Loucy (cell line): ENCODE measurements around the gene PLXNA4.

Source experiments
- EZH2phosphoT487 ChIP-seq: fragments of 200-600 bp; IDR thresholded peaks from 2 replicates; pipeline ENCODE4 v1.6.1; 2018; ENCODE audit warnings: antibody characterized with exemption, mild to moderate bottlenecking, moderate library complexity, borderline replicate concordance
- TF ChIP-seq, protein P1 (sequence below): fragments of 200-600 bp; sonication (generic); conservative IDR thresholded peaks from 2 replicates; pipeline ENCODE4 v1.5.1; 2014; ENCODE audit warnings: mild to moderate bottlenecking, antibody characterized with exemption, low read length

- TF ChIP-seq, protein P1, sequence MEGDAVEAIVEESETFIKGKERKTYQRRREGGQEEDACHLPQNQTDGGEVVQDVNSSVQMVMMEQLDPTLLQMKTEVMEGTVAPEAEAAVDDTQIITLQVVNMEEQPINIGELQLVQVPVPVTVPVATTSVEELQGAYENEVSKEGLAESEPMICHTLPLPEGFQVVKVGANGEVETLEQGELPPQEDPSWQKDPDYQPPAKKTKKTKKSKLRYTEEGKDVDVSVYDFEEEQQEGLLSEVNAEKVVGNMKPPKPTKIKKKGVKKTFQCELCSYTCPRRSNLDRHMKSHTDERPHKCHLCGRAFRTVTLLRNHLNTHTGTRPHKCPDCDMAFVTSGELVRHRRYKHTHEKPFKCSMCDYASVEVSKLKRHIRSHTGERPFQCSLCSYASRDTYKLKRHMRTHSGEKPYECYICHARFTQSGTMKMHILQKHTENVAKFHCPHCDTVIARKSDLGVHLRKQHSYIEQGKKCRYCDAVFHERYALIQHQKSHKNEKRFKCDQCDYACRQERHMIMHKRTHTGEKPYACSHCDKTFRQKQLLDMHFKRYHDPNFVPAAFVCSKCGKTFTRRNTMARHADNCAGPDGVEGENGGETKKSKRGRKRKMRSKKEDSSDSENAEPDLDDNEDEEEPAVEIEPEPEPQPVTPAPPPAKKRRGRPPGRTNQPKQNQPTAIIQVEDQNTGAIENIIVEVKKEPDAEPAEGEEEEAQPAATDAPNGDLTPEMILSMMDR = no peak
- no peak for TF ChIP-seq EZH2phosphoT487
Observed at GRCh38 chr7:132276976-132277725, 299.1 kb downstream of the PLXNA4 start.
